Gastrocnemius medialis (tissue), 4 donors: ENCODE data around the gene CCDC78. TPM values are rescaled to one million over a fixed set of nuclear protein-coding genes. Genes with fewer than 3 reads are reported as not detected.

ENCODE experiments used
- ATAC-seq, 2 donors: fragments of 150-250 bp; one replicate each; pipeline ENCODE4 v1.9.1; 2016
- DNase-seq, 2 donors: peaks; one replicate each; pipeline ENCODE4 v3.0.0-alpha.2; 2019
- H3K27ac ChIP-seq, 4 donors: fragments of 200-600 bp; sonication (generic); 1 replicate in 1 of 4; 2 replicates in 3 of 4; pipeline ENCODE4 v1.5.1; 2016 to 2018; ENCODE audit warnings: mild to moderate bottlenecking in 2 of 4, moderate library complexity in 1 of 4
- H3K27me3 ChIP-seq, 3 donors: fragments of 200-600 bp; sonication (generic) in 2 of 3; 1 replicate in 1 of 3; 2 replicates in 2 of 3; pipeline versions ENCODE4 v1.5.1 to v1.6.0; 2016 to 2019; ENCODE audit warnings: mild to moderate bottlenecking in 1 of 3, moderate library complexity in 1 of 3
- H3K36me3 ChIP-seq, 2 donors: fragments of 200-600 bp; sonication (generic) in 1 of 2; one replicate each; pipeline ENCODE4 v1.5.1; 2017 to 2018
- H3K4me1 ChIP-seq, 2 donors: fragments of 200-600 bp; sonication (generic) in 1 of 2; one replicate each; pipeline ENCODE4 v1.5.1; 2016 to 2017; ENCODE audit warnings: mild to moderate bottlenecking in 2 of 2
- H3K4me3 ChIP-seq, 4 donors: fragments of 200-600 bp; sonication (generic) in 3 of 4; 1 replicate in 1 of 4; 2 replicates in 3 of 4; pipeline ENCODE4 v1.5.1; 2016 to 2019; ENCODE audit warnings: mild to moderate bottlenecking in 2 of 4
- H3K9me3 ChIP-seq, 3 donors: fragments of 200-600 bp; sonication (generic) in 2 of 3; 1 replicate in 1 of 3; 2 replicates in 2 of 3; pipeline ENCODE4 v1.5.1; 2016 to 2019
- POLR2A ChIP-seq, 2 donors: fragments of 450-650 bp; IDR thresholded peaks; one replicate each; pipeline ENCODE4 v1.6.1; 2017; ENCODE audit warnings: antibody characterized with exemption in 2 of 2, mild to moderate bottlenecking in 2 of 2, moderate library complexity in 2 of 2
- in situ Hi-C, 4 donors: fragments of 200-750 bp; cut with MboI; loops; one replicate each; pipeline versions ENCODE4 v1.15.0 to v1.8.0; 2017; ENCODE audit warnings: low sequenced_read_pairs in 4 of 4
- intact Hi-C: fragments of 100-400 bp; cut with DNase I; formaldehyde crosslinking; loops from one replicate; pipeline ENCODE4 v1.15.1; 2023; ENCODE audit warnings: low total_unique reads
- total RNA-seq, 4 donors: library from RNA; depleted of rRNA; stranded (reverse); fragments of >200 nt; gene quantifications; one replicate each; pipeline versions ENCODE4 v1.1.0 to v1.2.3, GENCODE V29; 2016
- TF ChIP-seq, protein P1 (sequence below), 5 experiments: fragments of 450-650 bp in 3 of 5; fragments of 200-600 bp in 2 of 5; sonication (generic) in 2 of 5; IDR thresholded peaks in 4 of 5; conservative IDR thresholded peaks in 1 of 5; 1 replicate in 4 of 5; 2 replicates in 1 of 5; pipeline ENCODE4 v1.5.1; 2016 to 2019; ENCODE audit warnings: antibody characterized with exemption in 5 of 5, mild to moderate bottlenecking in 3 of 5, moderate library complexity in 3 of 5

Gene CCDC78
- total RNA-seq, 4 donors from 2014 or later = not detected

DNA sequence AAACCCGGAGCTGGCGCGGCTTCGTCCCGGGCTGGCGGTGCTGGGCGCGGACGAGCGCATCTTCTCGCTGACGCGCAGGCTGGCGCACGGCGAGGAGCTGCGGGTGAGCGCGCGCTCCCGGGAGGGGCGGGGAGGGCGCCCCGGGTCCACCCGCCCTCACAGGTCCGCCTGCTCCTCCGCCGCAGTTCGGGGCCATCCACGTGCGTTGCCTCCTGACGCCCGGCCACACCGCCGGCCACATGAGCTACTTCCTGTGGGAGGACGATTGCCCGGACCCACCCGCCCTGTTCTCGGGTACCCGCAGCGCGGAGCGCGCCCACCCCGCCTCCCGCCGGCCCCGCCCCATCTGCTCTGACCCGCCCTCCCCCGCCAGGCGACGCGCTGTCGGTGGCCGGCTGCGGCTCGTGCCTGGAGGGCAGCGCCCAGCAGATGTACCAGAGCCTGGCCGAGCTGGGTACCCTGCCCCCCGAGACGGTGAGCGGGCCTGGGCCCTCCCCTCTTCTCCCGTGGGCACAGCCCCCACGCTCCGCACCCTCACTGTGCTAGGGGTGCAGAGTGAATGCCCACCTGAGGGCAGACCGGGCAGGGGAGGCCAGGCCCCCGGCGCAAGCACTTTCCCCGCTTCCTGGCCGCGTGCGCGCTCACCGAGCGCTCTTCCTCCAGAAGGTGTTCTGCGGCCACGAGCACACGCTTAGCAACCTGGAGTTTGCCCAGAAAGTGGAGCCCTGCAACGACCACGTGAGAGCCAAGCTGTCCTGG lies 2.1 kb upstream of the CCDC78 start:
- Histone ChIP-seq H3K36me3 (peaks cover 0 to 20% of the 10 kb centered on the region in 2 donors), H3K27me3 (peaks cover 22 to 38% (median 34%) of the 10 kb centered on the region in 3 donors), H3K27ac (no peak overlapping the region), H3K4me1 (peaks cover 6 to 11% of the 10 kb centered on the region in 2 donors), H3K9me3 (no peaks in the 10 kb centered on the region), H3K4me3 (peak overlapping the region; percentile 32 to 55 (median 51))
- in situ Hi-C loops (no loop called here), intact Hi-C loops (no loop called here)
- ATAC-seq (peak in 1 of 2 donors; percentile 7), DNase-seq (no peak)
- TF ChIP-seq, protein P1, sequence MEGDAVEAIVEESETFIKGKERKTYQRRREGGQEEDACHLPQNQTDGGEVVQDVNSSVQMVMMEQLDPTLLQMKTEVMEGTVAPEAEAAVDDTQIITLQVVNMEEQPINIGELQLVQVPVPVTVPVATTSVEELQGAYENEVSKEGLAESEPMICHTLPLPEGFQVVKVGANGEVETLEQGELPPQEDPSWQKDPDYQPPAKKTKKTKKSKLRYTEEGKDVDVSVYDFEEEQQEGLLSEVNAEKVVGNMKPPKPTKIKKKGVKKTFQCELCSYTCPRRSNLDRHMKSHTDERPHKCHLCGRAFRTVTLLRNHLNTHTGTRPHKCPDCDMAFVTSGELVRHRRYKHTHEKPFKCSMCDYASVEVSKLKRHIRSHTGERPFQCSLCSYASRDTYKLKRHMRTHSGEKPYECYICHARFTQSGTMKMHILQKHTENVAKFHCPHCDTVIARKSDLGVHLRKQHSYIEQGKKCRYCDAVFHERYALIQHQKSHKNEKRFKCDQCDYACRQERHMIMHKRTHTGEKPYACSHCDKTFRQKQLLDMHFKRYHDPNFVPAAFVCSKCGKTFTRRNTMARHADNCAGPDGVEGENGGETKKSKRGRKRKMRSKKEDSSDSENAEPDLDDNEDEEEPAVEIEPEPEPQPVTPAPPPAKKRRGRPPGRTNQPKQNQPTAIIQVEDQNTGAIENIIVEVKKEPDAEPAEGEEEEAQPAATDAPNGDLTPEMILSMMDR (IDR thresholded peaks at IDR 0.05 in 4 of 5, conservative IDR thresholded peaks at IDR 0.05 in 1 of 5) = no peak
- no peak for TF ChIP-seq POLR2A (IDR thresholded peaks at IDR 0.05)

DNA sequence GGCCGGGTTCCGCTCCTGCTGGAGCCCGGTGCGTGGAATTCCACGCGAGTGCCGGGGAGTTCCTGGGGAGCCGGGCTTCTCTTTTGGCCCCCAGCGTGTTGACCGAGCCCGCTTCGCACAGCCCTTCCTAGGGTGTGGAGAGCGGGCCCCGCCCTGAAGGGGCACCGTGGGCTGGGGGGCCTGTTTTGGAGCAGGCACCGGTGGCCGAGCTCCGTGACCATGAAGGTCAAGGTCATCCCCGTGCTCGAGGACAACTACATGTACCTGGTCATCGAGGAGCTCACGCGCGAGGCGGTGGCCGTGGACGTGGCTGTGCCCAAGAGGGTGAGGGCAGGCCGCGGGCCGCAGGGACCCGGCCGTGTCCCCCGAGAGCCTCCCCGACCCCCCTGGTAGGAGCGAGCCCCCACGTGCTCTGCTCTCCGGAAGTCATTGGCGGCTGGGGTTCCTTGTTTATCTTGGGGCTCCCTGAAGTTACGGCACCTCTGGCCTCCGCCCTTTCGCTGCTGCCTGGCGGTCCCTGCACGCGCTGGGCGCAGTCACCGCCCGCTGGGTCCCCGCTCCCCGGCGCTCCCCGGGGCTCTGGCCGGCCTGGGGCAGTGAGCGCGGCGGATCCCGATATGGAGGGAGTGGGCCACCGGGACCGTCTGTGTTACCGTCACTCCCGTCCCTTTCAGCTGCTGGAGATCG lies 1.2 kb upstream of the CCDC78 start:
- peaks cover 0 to 12% of the 10 kb centered on the region in 2 donors for H3K36me3 ChIP-seq
- H3K4me1 ChIP-seq = peaks cover 6 to 11% of the 10 kb centered on the region in 2 donors
- H3K27me3 ChIP-seq = peaks cover 22 to 38% (median 34%) of the 10 kb centered on the region in 3 donors
- peak overlapping the region; percentile 32 to 55 (median 51) for H3K4me3 ChIP-seq
- no peak overlapping the region for H3K27ac ChIP-seq
- intact Hi-C loops = no loop called here
- ATAC-seq (peak in 1 of 2 donors; percentile 17), DNase-seq (no peak)
- TF ChIP-seq POLR2A (IDR thresholded peaks at IDR 0.05) = peak in 1 of 2 donors; percentile 11
- TF ChIP-seq, protein P1 (IDR thresholded peaks at IDR 0.05 in 4 of 5, conservative IDR thresholded peaks at IDR 0.05 in 1 of 5) = no peak
- in situ Hi-C loops = no loop called here
- no peaks in the 10 kb centered on the region for H3K9me3 ChIP-seq

DNA sequence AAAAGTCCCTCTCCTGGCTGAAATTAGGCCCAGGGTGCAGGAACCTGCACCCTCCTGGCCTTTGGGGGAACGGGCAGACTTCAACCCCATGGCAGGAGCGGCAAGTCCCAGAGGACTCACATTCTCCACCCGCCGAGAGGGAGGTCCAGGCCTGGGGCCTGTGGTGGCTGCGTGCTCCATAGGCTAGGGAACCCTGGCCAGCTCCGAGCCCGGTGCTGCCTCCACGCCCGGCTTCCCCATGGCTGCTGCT lies 130 bp downstream of the CCDC78 start:
- H3K27me3 ChIP-seq = peaks cover 22 to 38% (median 34%) of the 10 kb centered on the region in 3 donors
- no peak overlapping the region for H3K4me3 ChIP-seq

DNA sequence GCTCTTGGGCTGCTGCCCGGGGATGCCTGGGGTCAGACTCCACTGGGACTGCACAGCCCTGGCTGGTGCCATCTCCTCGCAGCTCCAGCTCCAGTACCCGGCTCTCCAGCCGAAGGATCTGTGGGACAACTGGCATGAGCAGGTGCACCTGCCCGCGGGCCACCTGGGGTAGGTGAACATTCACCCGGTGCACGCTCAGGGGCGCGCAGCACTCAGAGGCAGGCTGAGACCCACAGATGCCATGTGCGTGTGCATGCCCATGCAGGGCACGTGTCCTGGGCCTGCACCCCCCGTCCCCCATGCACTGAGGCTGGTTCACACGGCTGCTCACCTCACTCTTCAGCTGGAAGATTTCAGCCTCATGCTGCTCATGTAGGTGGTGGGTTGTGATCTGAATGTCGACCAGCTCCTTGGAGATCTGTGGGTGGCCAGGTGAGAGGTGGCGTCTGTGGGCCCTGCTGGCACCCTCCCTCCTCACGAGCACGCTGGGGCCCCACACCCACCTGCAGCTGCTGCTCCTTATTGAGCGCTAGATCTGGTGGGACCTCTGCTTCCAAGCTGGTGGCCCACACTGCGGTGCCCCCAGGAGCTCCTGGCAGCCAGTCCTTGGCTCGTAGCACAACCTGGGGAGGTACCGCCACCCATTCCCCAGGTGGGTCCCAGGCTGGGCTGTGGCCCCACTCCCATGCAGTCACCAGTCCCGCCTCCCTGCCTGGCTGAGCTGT lies 618 bp downstream of the CCDC78 start:
- DNase-seq = no peak
- in situ Hi-C loops = no loop called here
- intact Hi-C loops = no loop called here

More for the DNA sequence above, 130 bp downstream of the CCDC78 start:
- ATAC-seq (no peak), DNase-seq (no peak)
- intact Hi-C loops (no loop called here), in situ Hi-C loops (no loop called here)
- Histone ChIP-seq H3K27ac (no peak overlapping the region), H3K9me3 (no peaks in the 10 kb centered on the region), H3K4me1 (peaks cover 12 to 16% of the 10 kb centered on the region in 2 donors), H3K36me3 (peaks cover 0 to 5% of the 10 kb centered on the region in 2 donors)
- no peak for TF ChIP-seq POLR2A (IDR thresholded peaks at IDR 0.05)
- TF ChIP-seq, protein P1 (IDR thresholded peaks at IDR 0.05 in 4 of 5, conservative IDR thresholded peaks at IDR 0.05 in 1 of 5) = no peak

More for the DNA sequence above, 618 bp downstream of the CCDC78 start:
- H3K9me3 ChIP-seq = no peaks in the 10 kb centered on the region
- H3K36me3 ChIP-seq = peaks cover 0 to 4% of the 10 kb centered on the region in 2 donors
- ATAC-seq = no peak
- H3K4me3 ChIP-seq = no peak overlapping the region
- peaks cover 22 to 38% (median 34%) of the 10 kb centered on the region in 3 donors for H3K27me3 ChIP-seq
- H3K27ac ChIP-seq = no peak overlapping the region
- H3K4me1 ChIP-seq = peaks cover 12 to 17% of the 10 kb centered on the region in 2 donors
- TF ChIP-seq, protein P1 (IDR thresholded peaks at IDR 0.05 in 4 of 5, conservative IDR thresholded peaks at IDR 0.05 in 1 of 5) = no peak
- TF ChIP-seq POLR2A (IDR thresholded peaks at IDR 0.05) = no peak
